ENCODE data around the gene NOP58.
A peak's percentile ranks its signal among the peaks of the same experiment; 100 is the strongest.
"Not testable (repeated sequence)": the region's sequence is repeated elsewhere in the genome, so short reads cannot be mapped to it uniquely, and the experiment has no call there.

NOP58 gene

GRCh38 chr2:202265467-202266277 is at the start of gene NOP58:
TSS of gene NOP58 (plus strand) at chr2:202265763. CDS start at chr2:202265942, 179 bp downstream.
- peak; percentile 69 for DNase-seq (ENCODE audit: low spot score)

GRCh38 chr2:202221873-202222272 is 43.7 kb upstream of the NOP58 start:
- DNase-seq (ENCODE audit: low spot score) = no peak

GRCh38 chr2:202237787-202238233 is 27.8 kb upstream of the NOP58 start:
- peak; percentile 42 for DNase-seq (ENCODE audit: low spot score)

- DNase-seq (ENCODE audit: low spot score) = peak; percentile 79
Observed at GRCh38 chr2:202238234-202239197, 27.0 kb upstream of the NOP58 start, which contains the start of gene SUMO1. TSS of gene SUMO1 (minus strand) at chr2:202238597. CDS start at chr2:202238451, 146 bp downstream.

GRCh38 chr2:202247710-202248109 is 17.9 kb upstream of the NOP58 start:
- not testable (repeated sequence) for DNase-seq (ENCODE audit: low spot score)

- no peak for DNase-seq (ENCODE audit: low spot score)
Observed at GRCh38 chr2:202249521-202250253, 15.9 kb upstream of the NOP58 start.

GRCh38 chr2:202251494-202251893 is 14.1 kb upstream of the NOP58 start:
- DNase-seq (ENCODE audit: low spot score) = no peak

- no peak for DNase-seq (ENCODE audit: low spot score)
Observed at GRCh38 chr2:202261531-202261930, 4.0 kb upstream of the NOP58 start.

- DNase-seq (ENCODE audit: low spot score) = no peak
Observed at GRCh38 chr2:202267495-202267894, 1.9 kb downstream of the NOP58 start.

GRCh38 chr2:202269585-202269984 is 4.0 kb downstream of the NOP58 start:
- no peak for DNase-seq (ENCODE audit: low spot score)

- DNase-seq (ENCODE audit: low spot score) = no peak
Observed at GRCh38 chr2:202270487-202270886, 4.9 kb downstream of the NOP58 start.

GRCh38 chr2:202276078-202276720 is 10.6 kb downstream of the NOP58 start:
- not testable (repeated sequence) for DNase-seq (ENCODE audit: low spot score)

GRCh38 chr2:202278036-202278760 is 12.6 kb downstream of the NOP58 start:
- DNase-seq (ENCODE audit: low spot score) = no peak

GRCh38 chr2:202278944-202279343 is 13.4 kb downstream of the NOP58 start:
- peak; percentile 18 for DNase-seq (ENCODE audit: low spot score)

- no peak for DNase-seq (ENCODE audit: low spot score)
Observed at GRCh38 chr2:202286595-202286994, 21.0 kb downstream of the NOP58 start.

GRCh38 chr2:202289394-202290204 is 24.0 kb downstream of the NOP58 start:
- no peak for DNase-seq (ENCODE audit: low spot score)

- DNase-seq (ENCODE audit: low spot score) = no peak
Observed at GRCh38 chr2:202290316-202290715, 24.8 kb downstream of the NOP58 start.

GRCh38 chr2:202290970-202291369 is 25.4 kb downstream of the NOP58 start:
- DNase-seq (ENCODE audit: low spot score) = no peak

- no peak for DNase-seq (ENCODE audit: low spot score)
Observed at GRCh38 chr2:202299712-202300111, 34.1 kb downstream of the NOP58 start.

- DNase-seq (ENCODE audit: low spot score) = no peak
Observed at GRCh38 chr2:202306034-202306433, 40.5 kb downstream of the NOP58 start.

Data from HuH-7.5 (cell line).